AG10803 (cell line): ENCODE data around the gene RNH1.

Experiments
- DNase-seq: peaks from one replicate; pipeline ENCODE4 v3.0.0; 2010; ENCODE audit warnings: low read depth
- H3K4me3 ChIP-seq: 2 replicates; pipeline ENCODE4 v1.5.1; 2011; ENCODE audit warnings: mild to moderate bottlenecking, low read length, control low read depth
- TF ChIP-seq, protein P1 (sequence below): conservative IDR thresholded peaks from 2 replicates; pipeline ENCODE4 v1.5.1; 2011; ENCODE audit warnings: mild to moderate bottlenecking, low read length, control low read depth, inconsistent platforms

Gene RNH1

DNA sequence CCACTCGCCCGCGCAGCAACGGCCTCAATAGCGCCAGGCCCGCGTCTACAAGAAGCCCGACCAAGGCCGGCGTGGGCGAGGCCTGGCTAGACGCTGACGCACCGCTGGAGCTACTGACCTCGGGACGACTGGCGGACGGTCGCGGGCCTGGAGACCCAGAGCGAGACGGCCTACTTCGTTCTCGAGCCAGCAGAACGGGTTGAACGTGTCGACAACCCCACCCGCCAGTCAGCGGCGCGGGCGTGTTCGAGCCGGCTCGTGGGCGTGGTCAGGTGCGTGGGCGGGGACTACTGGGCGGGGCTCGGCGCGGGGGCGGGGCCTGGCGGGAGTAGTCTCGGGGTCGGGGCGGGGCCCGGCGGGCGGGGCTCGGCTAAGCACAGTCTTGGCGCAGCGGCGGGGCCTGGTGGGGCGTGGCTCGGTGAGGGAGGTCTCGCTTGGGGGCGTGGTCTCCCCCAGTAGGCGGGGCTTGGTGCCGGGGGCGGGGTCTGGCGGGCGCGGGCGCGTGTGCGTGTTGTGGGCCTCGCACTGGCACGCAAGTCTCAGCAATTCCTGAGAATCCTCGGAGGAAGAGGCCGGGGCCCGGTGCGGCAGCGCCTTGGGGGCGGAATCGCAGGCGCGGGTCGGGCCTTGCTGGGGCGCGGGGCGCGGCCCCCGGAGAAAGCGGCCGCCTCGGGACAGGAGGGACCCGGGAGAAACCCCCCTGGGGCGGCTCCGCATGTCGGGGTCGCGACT, at the start of gene RNH1:
RNH1 (minus strand) TSS at position 248 of the 732 bp plus-strand sequence. CDS start 5,080 bp downstream, outside the sequence.
- peak within 1 kb of the TSS; percentile 91 for H3K4me3 ChIP-seq
- TF ChIP-seq, protein P1, sequence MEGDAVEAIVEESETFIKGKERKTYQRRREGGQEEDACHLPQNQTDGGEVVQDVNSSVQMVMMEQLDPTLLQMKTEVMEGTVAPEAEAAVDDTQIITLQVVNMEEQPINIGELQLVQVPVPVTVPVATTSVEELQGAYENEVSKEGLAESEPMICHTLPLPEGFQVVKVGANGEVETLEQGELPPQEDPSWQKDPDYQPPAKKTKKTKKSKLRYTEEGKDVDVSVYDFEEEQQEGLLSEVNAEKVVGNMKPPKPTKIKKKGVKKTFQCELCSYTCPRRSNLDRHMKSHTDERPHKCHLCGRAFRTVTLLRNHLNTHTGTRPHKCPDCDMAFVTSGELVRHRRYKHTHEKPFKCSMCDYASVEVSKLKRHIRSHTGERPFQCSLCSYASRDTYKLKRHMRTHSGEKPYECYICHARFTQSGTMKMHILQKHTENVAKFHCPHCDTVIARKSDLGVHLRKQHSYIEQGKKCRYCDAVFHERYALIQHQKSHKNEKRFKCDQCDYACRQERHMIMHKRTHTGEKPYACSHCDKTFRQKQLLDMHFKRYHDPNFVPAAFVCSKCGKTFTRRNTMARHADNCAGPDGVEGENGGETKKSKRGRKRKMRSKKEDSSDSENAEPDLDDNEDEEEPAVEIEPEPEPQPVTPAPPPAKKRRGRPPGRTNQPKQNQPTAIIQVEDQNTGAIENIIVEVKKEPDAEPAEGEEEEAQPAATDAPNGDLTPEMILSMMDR, result no peak
- peak; percentile 95 for DNase-seq

GRCh38 chr11:555780-556661, 49.0 kb upstream of the RNH1 start:
- no peak for DNase-seq
- no peak overlapping the region for H3K4me3 ChIP-seq
- TF ChIP-seq, protein P1, result no peak

DNA sequence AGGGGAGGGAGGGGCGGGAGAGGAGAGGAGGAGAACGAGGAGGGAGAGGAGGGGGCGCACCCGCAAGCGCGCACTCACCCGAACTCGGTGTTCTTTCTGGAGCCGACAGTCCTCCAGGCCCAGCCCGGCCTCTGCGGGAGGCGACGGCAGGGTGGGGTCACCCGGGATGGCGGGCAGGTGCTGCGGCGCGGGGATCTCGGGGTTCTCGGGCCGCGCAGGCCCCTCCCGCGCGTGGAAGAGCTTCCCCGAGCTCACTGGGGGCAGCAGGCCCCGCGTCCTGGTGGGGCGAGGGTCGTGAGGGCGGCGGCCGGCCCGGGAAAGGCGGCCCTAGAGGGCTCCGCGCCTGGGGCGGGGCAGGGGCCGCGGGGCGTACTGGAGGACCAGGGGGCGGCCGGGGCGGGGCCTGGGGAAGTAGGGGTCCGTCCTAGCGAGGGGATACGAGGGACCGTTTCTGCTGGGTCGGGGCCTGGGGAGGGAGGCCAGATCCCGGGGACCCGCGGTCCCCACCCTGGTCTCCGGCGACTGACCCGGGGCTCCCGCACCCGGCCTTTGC, 48.3 kb upstream of the RNH1 start:
- no peak for DNase-seq
- no peak overlapping the region for H3K4me3 ChIP-seq
- TF ChIP-seq, protein P1, result no peak

DNA sequence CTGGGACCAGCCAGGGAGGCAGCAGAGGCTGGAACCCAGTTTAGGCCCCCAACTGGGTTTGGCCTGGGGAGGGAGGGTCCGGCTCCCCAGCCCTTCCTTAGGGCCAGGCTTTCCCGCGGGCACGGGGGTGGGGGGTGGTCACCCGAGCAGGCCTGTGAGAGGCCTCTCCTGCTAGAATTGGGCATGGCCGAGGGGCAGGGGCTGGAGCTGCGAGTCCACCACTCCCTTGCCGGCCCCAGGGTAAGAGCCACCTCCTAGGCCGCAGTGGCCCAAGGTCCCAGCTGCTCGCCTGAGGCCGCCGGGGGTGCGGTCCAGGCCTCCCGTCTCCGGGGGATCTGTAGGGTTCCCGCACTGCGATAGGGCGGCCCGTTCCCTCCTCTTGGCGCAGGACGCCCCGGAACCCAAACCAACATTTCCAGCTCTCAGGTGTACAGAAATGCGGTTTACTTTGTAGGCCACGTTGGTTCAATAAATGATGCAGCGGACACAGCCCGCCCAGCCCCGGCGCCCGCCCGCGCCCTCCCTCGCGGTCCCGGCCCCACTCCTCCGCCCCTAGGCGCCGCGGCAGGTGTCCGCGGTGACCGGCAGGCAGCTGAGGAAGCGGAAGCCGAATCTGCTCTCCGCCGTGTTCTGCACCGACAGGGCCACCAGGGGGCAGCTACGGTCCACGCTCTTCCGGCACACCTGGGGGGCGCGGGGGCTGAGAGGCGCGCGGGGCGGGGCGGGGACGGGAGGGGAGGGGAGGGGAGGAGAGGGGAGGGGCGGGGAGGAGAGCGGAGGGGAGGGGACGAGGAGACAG, 47.6 kb upstream of the RNH1 start:
- no peak for DNase-seq
- TF ChIP-seq, protein P1, result peak; percentile 49
- no peak overlapping the region for H3K4me3 ChIP-seq

DNA sequence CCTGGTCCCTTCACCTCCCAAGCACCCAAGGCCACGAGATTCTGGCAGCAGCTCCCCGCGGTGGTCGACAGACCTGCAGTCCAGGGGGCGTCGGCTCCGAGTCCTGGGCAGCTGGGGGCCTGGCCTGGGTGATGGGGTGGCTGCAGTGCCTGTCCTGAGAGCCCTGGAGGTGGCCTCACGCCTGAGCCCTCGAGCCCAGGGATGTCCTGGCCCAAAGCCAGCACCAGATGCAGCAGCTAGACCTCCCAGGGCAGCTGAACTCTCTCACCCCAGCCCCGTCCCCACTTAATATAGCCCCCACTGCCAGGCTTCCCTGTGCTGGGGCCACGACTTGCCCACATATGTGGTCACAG, 46.9 kb upstream of the RNH1 start:
- TF ChIP-seq, protein P1, result no peak
- no peak overlapping the region for H3K4me3 ChIP-seq
- no peak for DNase-seq

DNA sequence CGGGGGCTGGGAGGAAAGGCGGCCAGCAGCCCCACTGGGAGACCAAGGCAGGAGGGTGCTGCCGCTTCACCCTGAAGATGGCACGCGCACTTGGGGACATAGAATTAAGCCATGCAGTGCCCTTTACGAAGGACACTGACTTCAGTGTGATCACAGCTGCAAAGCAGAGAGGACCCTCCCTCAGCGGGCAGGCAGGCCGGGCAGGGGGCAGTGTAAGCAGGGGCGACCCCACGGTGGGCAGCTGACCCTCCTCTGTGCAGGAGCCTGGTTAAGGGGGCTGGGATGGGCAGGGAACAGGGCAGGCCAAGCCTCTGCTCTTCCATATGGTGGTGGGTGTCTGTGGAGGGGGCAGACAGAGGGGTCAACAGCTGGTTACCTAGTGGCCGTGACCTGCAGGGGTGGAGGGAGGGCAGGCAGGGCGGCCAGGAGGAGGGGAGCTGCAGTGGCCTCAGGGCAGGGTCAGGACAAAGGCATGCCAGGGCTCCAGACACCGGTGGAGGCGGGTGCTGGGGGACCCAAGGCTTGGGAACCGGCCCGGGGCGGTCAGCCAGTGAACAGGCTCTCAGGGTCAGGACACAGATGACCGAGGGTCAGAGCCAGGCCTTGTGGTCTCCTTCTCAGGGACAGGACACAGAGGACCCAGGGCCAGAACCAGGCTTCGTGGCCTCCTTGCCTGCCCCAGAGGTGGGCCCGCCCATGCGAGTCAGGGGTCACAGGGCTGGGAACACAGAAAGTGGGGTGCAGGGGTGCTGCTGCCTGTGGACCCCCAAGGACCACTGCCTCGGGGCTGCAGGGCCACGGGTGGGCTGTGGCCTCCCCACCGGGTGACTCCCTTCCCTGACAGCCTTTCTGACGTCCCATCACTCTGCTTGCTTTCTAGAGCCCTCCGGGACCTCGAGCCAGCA, 46.3 kb upstream of the RNH1 start:
- H3K4me3 ChIP-seq, result no peak overlapping the region
- DNase-seq, result no peak
- TF ChIP-seq, protein P1, result no peak
